NCI-H82 treated with DMSO at 0.1 percent for 48 hours (cell line): Measurements from ENCODE around the gene TPM4.

ENCODE experiments used
- DNase-seq: peaks from one replicate; lab custom pipeline; 2025; ENCODE audit not compliant: unreplicated experiment; lab: John Stamatoyannopoulos, UW

TPM4 gene

GRCh38 chr19:16041299-16041990, 34.9 kb upstream of the TPM4 start:
- peak; percentile 11 for DNase-seq

DNA sequence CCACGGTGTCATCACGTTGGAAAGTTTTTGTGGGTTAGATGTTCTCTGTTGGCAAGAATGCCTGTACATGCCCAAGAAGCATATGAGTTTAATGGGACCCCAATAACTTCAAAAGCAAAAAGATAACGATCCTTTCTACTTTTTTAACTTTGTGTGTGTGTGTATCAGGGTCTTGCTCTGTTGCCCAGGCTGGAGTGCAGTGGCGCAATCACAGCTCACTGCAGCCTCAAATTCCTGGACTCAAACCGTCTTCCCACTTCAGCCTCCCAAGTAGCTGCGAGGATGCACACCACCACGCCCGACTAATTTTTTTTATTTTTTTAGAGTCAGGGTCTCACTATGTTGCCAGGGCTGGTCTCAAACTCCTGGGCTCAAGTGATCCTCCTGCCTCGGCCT, 34.3 kb upstream of the TPM4 start:
- no peak for DNase-seq

GRCh38 chr19:16042533-16043085, 33.7 kb upstream of the TPM4 start:
- no peak for DNase-seq

- DNase-seq: no peak
Observed at GRCh38 chr19:16043156-16043757, 33.0 kb upstream of the TPM4 start.

DNA sequence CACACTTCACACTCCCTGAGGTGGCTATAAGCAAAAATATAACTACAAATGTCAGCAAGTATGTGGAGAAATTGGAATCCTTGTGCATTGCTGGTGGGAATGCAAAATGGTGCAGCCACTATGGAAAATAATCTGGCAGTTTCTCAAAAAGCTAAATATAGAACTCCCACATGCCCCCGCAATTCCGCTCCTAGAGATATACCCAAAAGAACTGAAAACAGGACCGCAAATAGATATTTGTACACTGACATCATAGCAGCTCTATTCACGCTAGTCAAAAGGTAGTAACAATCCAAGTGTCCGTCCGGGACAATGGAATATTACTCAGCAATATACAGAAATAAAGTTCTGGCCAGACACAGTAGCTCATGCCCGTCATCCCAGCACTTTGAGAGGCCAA, 31.5 kb upstream of the TPM4 start:
- no peak for DNase-seq

- no peak for DNase-seq
Observed at GRCh38 chr19:16045171-16045570, 31.1 kb upstream of the TPM4 start.

GRCh38 chr19:16045893-16046292, 30.4 kb upstream of the TPM4 start:
- no peak for DNase-seq

GRCh38 chr19:16048583-16048982, 27.7 kb upstream of the TPM4 start:
- DNase-seq: no peak

GRCh38 chr19:16051254-16052025, 24.9 kb upstream of the TPM4 start:
- no peak for DNase-seq

DNA sequence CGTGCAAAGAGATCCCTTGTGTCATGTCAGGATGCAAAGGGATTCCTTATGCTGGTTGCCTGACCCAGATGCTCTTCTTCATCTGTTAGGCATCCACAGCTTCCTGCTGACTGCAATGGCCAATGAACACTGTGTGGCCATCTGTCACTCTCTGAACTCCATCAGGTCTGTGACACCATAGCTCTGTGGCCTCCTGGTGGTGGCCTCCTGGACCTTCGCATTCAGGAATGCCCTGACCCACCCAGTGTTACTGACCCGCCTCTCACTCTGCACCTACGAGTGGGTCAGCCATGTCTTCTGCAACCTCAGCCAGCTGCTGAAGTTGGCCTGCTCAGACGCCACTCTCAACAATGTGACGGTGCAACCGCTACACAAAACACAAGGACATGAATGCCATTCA, 23.9 kb upstream of the TPM4 start:
- no peak for DNase-seq

GRCh38 chr19:16057062-16057461, 19.2 kb upstream of the TPM4 start:
- no peak for DNase-seq

- DNase-seq: no peak
Observed at GRCh38 chr19:16060294-16060693, 16.0 kb upstream of the TPM4 start.

DNA sequence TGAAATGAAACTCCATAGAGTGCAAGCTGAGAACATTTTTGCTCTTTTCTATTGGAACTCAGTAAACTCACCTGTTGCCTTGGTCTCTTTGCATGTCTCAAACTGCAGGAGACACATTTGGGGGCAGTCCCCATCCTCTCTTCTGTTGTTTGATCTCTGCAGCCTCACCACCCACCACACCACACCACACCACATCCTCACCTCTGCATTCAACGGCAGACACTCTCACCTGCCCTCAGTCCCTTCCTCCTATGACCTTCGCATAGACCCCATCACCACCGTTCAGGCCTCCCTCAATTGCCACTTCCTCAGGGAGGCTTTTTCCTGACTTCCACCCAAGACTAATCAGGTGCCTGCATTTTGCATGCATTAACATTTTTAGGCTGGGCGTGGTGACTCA, 14.4 kb upstream of the TPM4 start:
- no peak for DNase-seq

- DNase-seq: peak; percentile 16
Observed at GRCh38 chr19:16062789-16063188, 13.5 kb upstream of the TPM4 start.

- DNase-seq: no peak
Observed at GRCh38 chr19:16064209-16064889, 11.9 kb upstream of the TPM4 start.

DNA sequence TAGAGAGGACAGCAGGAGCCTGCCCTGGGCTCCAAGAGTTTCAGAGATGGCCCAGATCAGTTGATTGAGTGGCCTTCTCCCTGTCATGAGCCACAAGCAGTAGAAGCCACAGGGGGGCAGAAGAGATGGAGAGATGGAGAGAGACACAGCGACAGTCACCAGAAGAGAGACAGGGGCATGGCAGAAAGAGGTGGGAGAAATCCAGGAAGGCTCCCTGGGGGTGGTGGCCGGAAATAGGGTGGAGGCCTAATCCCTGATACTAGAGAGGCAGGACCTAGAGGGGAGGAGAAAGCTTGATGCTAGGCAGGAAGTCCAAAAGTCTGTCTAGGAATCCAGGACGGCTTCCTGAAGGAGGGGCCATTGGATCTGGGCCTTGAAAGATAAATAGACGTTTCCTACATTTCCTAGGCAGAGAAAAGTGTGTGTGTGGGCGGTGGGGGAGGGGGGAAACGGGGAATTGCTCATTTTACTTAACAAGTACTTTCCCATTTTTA, 9.6 kb upstream of the TPM4 start:
- peak; percentile 27 for DNase-seq

GRCh38 chr19:16067205-16067938, 8.9 kb upstream of the TPM4 start:
- no peak for DNase-seq

GRCh38 chr19:16068696-16069259, 7.5 kb upstream of the TPM4 start:
- no peak for DNase-seq

DNA sequence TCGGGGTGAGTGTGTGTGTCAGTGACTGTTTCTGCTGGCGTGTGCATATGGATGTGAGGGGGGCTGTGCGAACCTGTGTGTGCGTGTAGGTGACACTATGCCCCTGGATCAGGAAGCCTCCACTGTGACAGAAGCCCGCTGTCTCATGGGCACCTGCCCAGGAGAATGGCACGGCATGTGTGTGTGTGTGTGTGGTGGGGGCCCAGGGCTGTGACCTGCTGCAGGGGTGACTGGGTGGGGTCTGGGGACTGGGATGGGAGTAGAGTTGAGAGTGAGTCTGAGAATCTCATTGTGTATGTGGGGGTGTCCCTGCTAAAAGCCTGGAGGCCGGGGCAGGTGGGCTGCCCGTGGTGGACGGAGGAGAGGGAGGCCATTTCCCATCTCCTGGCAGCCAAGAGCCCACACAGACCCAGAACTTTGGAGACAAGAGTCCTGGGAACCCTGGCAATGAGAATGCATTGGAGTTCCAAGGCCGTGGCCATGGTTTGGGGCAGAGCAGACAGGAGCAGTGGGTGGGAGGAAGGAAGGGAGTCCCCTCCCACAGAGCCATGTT, 6.4 kb upstream of the TPM4 start:
- DNase-seq: no peak
